Stimulated activated CD8-positive, alpha-beta memory T cell treated with anti-CD3 and anti-CD28 coated beads, Interleukin-2, amount 100 ng/mL, for 1 hour (primary cell): ENCODE data around the gene DLG2.
"Not testable (repeated sequence)": the region's sequence is repeated elsewhere in the genome, so short reads cannot be mapped to it uniquely, and the experiment has no call there.

ENCODE experiments used
- DNase-seq, 2 donors: peaks; one replicate each; pipeline ENCODE4 v3.0.0-alpha.2; 2020; ENCODE audit warnings: low read depth in 2 of 2

DLG2 gene

GRCh38 chr11:84837402-84838069 is 789.6 kb downstream of the DLG2 start:
- DNase-seq = no peak

GRCh38 chr11:84836371-84836770 is 790.8 kb downstream of the DLG2 start:
- no peak for DNase-seq

- no peak for DNase-seq
Observed at GRCh38 chr11:84833488-84834088, 793.6 kb downstream of the DLG2 start.

GRCh38 chr11:84830372-84830771 is 796.8 kb downstream of the DLG2 start:
- DNase-seq = no peak

GRCh38 chr11:84829162-84829561 is 798.0 kb downstream of the DLG2 start:
- no peak for DNase-seq

- DNase-seq = no peak
Observed at GRCh38 chr11:84828616-84829015, 798.5 kb downstream of the DLG2 start.

- no peak for DNase-seq
Observed at GRCh38 chr11:84825106-84825660, 802.0 kb downstream of the DLG2 start.

GRCh38 chr11:84824624-84825023 is 802.5 kb downstream of the DLG2 start:
- no peak for DNase-seq

GRCh38 chr11:84819537-84819936 is 807.6 kb downstream of the DLG2 start:
- DNase-seq = no peak

GRCh38 chr11:84819128-84819527 is 808.0 kb downstream of the DLG2 start:
- no peak for DNase-seq

- DNase-seq = no peak
Observed at GRCh38 chr11:84817998-84818397, 809.1 kb downstream of the DLG2 start.

GRCh38 chr11:84812471-84812969 is 814.6 kb downstream of the DLG2 start:
- DNase-seq = no peak

- DNase-seq = no peak
Observed at GRCh38 chr11:84806354-84806753, 820.8 kb downstream of the DLG2 start.

- no peak for DNase-seq
Observed at GRCh38 chr11:84804041-84804440, 823.1 kb downstream of the DLG2 start.

GRCh38 chr11:84800755-84801346 is 826.3 kb downstream of the DLG2 start:
- DNase-seq = no peak

- no peak for DNase-seq
Observed at GRCh38 chr11:84799112-84799511, 828.0 kb downstream of the DLG2 start.

GRCh38 chr11:84795698-84796097 is 831.4 kb downstream of the DLG2 start:
- no peak for DNase-seq

- no peak for DNase-seq
Observed at GRCh38 chr11:84794663-84795443, 832.3 kb downstream of the DLG2 start.

GRCh38 chr11:84793318-84793717 is 833.8 kb downstream of the DLG2 start:
- DNase-seq = no peak

- no peak for DNase-seq
Observed at GRCh38 chr11:84790849-84791427, 836.2 kb downstream of the DLG2 start.

- no peak for DNase-seq
Observed at GRCh38 chr11:84788220-84788619, 838.9 kb downstream of the DLG2 start.

GRCh38 chr11:84784158-84784557 is 843.0 kb downstream of the DLG2 start:
- not testable (repeated sequence) for DNase-seq
